HG03280 (cell line): Measurements from ENCODE around the gene VGLL3.
"Not testable (repeated sequence)": the region's sequence is repeated elsewhere in the genome, so short reads cannot be mapped to it uniquely, and the experiment has no call there.

Experiments used
- ATAC-seq: cut with Tn5 transposase; IDR thresholded peaks from one replicate; pipeline ENCODE4 v1.9.1; 2021; ENCODE audit warnings: mild to moderate bottlenecking, moderate library complexity; ENCODE audit not compliant: unreplicated experiment

VGLL3 gene

DNA sequence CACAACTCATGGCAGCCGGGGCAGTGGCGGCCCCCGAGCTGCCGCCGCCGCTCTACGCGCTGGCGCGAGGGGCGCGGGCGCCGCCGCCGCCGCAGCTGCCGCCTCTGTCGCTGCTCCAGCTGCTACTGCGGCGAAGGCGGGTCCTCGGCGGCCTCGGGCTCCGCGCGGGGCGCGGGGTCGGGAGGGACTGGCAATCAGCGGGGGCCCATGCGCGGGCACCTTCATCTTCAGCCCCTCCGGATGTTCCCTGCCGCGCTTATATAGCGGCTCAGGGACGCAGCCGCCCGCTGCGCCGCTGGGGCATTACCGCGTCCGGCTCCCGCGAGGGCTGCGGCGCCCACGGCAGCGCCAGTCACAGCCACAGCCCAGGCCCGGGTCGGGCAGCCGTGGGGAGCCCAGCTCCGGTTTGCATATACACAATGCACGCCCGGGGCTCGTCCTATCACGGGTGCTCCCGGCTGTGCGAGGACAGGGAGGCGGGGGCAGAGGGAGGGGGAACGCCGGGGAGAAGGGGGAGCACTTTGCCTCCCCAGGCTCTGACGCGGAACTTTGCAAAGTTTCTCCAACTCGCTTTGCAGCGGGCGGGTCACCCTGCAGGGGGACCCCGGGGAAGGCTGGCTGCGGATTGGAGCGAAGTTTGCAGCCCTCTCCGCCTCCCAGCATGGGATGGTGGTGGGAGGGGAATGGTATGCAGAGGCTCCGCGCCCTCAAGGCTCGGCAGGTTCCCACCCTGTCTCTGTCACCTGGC lies at the start of gene VGLL3:
Gene VGLL3, minus strand, starts transcription at position 416 of the 748 bp plus-strand sequence. Its CDS starts 406 bp downstream, at position 10.
- ATAC-seq, result no peak

GRCh38 chr3:87037652-87038051 lies 46.7 kb upstream of the VGLL3 start:
- ATAC-seq, result no peak

DNA sequence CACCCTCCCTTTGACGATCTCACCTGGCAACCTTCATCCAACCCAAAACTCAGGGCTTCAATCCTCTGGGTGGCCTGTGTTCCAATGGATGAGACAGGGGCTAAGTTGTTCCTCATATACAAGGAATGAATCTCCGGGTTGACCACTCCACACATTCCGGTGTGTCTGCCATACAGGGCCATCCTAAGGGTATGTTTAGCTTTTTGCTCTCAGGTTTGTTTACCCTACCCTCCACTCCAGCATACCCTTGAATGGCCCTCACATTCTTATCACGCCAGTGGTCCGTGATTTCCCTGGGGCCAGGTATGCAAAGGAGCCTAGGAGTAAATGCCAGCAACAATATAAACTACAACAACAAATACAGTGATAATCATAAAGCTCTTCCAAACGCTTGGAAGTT lies 45.7 kb upstream of the VGLL3 start:
- no peak for ATAC-seq

DNA sequence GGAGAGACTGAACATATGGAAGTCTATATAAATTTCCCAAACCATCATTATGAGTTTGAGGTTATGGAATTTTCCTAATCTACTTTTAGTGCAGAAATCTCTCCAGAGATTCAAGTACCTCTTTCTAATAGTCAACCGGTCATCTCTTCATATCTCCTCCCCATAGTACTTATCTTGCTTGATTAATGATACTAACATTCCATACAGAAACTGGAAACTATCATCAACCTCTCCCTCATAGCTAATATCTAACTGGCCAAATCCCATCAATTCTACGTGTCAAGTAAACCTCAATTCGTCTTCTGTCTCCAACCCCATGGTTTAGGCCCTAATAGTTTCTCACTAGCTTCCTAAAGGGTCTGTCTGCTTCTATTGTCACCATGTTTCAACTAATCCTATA lies 44.4 kb upstream of the VGLL3 start:
- ATAC-seq, result no peak

GRCh38 chr3:87033205-87033604 lies 42.3 kb upstream of the VGLL3 start:
- no peak for ATAC-seq

DNA sequence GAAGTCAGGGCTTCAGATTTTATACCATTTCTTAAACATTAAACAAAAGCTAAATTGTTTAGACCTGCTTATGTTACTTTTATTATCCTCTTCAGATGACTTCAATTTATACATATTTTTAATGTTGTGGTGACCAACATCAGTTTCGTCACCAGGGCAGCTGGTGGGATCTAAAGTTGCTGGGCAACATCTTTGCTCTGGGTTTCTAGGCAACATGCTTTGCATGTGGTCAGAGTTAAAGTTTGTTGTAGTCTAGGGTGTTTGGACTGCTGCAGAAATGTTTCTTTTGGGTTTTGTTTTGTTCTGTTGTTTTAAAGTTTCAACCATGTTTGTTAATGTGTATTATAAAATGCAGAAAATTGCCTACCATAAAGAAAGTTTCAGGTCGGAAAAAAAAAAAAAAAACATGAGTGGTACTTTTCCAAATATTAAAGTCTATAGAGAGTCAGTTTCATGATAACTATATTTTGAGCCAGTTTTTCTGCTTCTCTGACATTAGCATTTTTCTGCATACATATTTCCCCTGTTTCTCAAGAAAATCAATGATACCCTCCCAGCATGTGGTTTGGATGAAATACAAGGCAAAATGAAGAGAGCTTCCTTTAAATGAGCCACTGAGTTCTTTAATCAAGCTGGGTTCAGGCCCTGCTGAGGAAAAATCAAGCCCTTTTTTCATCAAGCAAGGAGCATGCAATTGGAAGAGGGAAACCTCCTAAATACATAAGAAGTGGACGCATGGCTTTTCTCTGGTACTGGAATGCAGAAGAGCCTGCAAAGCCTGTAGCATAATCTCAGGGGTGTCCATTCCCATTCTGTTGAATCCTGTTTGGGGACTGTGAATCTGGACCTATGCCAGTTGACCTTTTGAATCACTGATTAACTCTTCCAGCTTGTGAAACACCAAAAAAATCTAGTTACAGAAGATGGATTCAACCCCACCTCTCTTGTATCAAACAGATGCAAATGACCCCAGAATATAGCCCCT lies 35.0 kb upstream of the VGLL3 start:
- ATAC-seq, result no peak

DNA sequence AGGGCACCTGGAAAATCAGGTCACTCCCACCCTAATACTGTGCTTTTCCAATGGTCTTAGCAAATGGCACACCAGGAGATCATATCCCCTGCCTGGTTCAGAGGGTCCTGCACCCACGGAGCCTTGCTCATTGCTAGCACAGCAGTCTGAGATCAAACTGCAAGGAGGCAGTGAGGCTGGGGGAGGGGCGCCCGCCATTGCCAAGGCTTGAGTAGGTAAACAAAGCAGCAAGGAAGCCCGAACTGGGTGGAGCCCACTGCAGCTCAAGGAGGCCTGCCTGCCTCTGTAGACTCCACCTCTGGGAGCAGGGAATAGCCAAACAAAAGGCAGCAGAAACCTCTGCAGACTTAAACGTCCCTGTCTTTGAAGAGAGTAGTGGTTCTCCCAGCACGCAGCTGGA lies 26.4 kb upstream of the VGLL3 start:
- not testable (repeated sequence) for ATAC-seq

GRCh38 chr3:87009271-87009670 lies 18.3 kb upstream of the VGLL3 start:
- no peak for ATAC-seq

DNA sequence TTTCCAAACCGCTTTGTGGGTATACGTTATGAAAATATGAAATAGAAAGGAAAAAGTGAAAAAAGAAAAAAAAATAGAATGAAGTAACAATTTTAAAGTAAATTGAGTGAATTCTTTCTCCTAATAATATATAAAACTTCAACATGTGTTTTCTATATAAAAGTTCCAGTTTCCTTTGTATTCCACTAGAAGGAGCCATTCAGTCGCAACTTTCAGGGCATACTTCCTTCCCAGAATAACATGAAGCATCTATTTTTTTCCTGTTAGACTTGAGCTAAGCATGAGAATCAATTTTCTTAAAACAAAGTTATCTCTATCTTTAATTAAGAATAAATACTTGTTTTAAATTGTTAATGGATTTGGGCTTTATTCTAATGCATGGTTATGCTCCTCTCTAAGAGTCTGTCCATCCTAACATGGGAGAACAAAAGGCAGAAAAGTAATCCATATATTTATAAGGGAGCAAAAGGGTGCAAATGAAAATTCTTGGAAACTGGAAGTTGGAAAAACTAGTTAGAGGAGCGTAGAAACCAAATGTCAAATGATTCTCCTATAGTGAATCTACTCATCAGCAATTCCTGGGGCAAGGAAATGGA lies 16.0 kb upstream of the VGLL3 start:
- no peak for ATAC-seq

DNA sequence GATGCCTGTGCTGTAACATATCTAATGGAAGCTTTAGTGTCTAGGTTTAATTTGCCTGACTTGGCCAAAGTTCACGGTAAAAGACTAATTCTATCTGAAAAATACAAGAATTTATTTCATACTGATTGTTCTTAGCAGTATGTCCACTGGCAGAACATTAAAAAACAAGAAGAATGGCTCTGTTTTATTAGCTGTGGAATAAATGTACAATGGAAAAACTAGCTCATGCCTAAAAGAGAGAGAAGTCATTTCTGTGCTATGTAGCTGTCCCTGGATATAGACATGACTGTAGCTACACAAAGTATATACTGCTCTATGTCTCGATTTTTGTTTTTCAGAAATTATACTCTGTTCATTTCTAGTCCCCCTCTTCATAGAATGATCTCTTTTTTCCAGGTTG lies 13.9 kb upstream of the VGLL3 start:
- ATAC-seq, result no peak

GRCh38 chr3:87002346-87002745 lies 11.4 kb upstream of the VGLL3 start:
- ATAC-seq, result no peak

DNA sequence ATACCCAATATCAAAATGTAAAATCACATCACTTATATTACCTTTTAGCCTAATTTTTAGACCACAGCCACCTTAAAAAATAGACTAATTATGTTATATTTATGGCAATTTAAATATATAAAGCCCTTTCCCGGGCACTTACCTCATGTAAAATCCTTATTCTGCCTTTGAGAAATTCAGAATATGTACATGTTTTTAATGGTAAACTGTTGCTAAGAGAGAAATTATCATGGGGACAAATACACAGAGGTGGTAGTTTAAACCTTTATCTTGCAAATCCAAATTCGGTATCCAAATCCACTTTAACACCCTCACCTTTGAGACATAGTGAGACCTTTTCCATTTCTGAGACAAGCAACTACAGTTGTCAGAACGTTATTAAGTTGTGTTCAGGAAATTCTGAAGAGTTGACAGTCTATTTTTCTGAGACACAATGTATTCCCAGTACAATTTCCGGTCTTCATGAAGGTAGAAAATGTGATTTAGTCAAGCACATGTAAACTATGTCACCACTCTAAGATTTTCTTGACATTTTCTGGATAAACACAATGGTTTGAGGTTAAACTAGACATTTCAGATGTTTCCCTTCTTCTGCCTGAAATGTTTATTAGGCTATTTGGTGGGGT lies 10.6 kb upstream of the VGLL3 start:
- ATAC-seq, result no peak

- ATAC-seq, result no peak
Measured at GRCh38 chr3:87000940-87001339, 10.0 kb upstream of the VGLL3 start.

DNA sequence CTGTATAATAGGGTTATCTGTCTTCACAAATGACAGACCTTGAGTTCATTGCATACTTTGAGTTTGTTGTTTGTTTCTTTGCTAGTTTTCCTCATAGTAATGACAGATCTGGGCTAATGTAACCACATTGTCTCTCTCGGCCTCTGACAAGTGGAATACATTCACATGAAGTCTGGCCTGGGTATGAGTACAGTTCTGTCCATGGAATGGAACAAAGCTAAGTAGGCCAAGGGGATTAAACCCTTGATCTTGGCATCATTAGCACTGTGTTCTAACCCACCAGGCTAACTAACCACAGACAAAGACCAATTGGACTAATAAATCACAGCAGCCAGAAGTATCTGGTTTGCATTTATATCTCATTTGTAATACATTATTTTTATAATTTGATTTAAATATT lies 7.6 kb upstream of the VGLL3 start:
- no peak for ATAC-seq

DNA sequence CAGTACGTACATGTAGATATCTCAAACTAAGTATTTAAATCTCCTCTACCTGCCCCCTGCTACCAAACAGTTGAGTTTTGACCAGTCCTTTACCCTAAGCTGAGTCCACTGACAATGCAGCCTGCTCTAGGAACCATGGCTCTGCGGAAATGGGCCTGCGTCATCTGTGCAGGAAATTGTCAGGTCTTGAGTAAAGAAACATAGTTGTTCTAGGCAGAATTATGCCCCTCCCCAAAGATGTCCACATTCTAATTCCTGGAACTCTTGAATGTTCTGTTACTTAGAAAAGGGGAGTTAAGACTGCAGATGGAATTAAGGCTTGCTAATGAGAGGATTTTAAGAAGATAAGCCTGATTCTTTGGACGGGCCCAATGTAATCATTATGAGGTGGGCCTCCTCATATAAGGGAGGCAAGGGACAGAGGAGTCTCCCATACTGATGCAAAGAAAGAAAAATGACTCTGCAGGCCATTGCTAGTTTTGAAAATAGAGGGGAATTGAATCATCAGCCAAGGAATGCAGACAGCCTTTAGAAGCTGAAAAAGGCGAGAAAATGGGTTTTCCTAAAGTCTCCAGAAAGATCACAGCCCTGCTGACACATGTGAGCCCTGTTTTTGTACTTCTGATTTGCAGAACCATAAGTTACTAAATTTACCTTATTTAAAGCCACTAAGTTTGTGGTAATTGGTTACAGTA lies 5.5 kb upstream of the VGLL3 start:
- no peak for ATAC-seq

- ATAC-seq, result no peak
Measured at GRCh38 chr3:86995537-86995936, 4.6 kb upstream of the VGLL3 start.

DNA sequence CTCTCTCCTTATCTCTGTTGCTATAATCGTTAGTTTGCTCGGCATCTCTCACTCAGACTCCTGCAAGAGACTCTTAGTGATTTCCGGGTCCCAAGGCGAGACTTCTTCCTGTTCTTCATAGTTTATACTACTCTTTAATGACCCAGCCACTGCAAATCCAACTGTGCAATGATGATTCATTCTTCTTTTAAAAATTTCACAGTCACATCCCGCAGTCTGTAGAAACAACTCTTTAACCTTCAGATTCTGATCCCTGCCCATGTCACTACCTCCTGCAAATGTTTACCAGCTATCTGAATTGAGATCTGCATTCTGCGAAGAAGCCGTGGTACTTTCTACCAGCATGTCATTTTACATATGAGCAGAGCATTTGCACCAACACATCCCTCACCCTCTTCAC lies 2.8 kb upstream of the VGLL3 start:
- no peak for ATAC-seq

- no peak for ATAC-seq
Measured at GRCh38 chr3:86991840-86992435, 989 bp upstream of the VGLL3 start.

DNA sequence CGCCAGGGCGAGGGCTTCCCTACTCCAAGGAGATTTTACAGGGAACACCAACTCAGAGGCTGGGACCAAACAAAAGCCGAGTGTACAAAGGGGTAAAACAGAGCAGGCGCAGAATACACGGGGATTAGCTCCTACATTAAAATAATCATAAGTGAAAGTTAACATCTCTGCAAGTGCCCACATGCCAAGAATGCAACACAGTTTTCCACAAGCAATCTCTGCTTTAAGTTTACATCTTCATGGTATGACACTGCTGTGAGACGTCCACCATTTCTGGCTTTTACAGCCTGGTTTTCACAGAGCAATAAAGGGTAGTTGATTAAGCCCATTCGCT lies 500 bp upstream of the VGLL3 start:
- no peak for ATAC-seq

GRCh38 chr3:86990012-86990733 lies 776 bp downstream of the VGLL3 start:
- no peak for ATAC-seq
